ENCODE results near the gene ATP11A. TPM values are rescaled to one million over a fixed set of nuclear protein-coding genes. Genes with fewer than 3 reads are reported as not detected.

Gene ATP11A
- total RNA-seq, 1 experiment from 2014 or later: 8.7 TPM

DNA sequence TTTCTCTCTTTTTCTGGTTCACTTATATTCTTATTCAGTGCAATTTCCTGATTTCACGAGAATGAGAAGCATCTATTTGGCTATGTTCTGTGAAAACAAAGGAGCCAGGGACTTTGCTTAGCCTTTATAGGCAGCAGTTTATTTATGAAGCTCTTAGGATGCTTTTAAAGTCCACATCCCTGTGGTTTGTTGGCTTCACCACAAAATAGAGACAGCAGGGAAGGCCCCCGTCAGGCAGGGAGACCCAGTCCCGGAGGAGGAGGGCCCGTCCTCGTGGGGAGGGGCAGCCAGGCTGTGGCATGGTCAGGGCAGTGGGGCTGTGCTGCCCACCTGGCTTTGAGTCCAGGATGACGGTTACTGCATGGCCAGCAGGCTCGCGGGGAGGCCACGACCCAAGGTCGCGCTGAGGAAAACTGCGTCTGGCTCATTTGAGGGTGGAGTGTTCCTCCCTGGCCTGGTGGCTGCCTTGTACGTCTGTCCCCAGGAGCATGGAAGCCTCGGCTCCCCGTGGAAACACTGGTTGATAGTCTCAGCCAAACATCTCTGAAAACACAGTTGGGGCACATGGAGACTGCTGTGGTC, 92.7 kb downstream of the ATP11A start:
- Histone ChIP-seq H3F3A (ENCODE audit: low read length, unreplicated experiment) (no peaks in the 10 kb centered on the region), H3K27me3 (ENCODE audit: low read length) (no peaks in the 10 kb centered on the region), H3K79me2 (ENCODE audit: low read length) (no peaks in the 10 kb centered on the region), H3K9me2 (replicated peaks; ENCODE audit: low read length) (no peaks in the 10 kb centered on the region), H2AFZ (ENCODE audit: low read length) (no peak overlapping the region), H3K4me1 (ENCODE audit: insufficient read depth, low read length) (no peaks in the 10 kb centered on the region), H3K9me3 (ENCODE audit: low read length) (no peaks in the 10 kb centered on the region), H3K27ac (ENCODE audit: low read length) (no peak overlapping the region), H3K4me3 (ENCODE audit: low read length) (no peak overlapping the region), H3K4me2 (ENCODE audit: low read length) (no peak overlapping the region), H4K20me1 (ENCODE audit: low read length) (no peaks in the 10 kb centered on the region), H3K9ac (ENCODE audit: low read length) (no peak overlapping the region), H3K36me3 (ENCODE audit: low read depth, low read length) (no peaks in the 10 kb centered on the region)
- ATAC-seq (no peak), DNase-seq (no peak)
- BruUV-seq (replicated peaks): no TSS peak
- POLR2A ChIA-PET (ENCODE audit: unreplicated experiment): no interaction called here
- TF ChIP-seq, protein P1, sequence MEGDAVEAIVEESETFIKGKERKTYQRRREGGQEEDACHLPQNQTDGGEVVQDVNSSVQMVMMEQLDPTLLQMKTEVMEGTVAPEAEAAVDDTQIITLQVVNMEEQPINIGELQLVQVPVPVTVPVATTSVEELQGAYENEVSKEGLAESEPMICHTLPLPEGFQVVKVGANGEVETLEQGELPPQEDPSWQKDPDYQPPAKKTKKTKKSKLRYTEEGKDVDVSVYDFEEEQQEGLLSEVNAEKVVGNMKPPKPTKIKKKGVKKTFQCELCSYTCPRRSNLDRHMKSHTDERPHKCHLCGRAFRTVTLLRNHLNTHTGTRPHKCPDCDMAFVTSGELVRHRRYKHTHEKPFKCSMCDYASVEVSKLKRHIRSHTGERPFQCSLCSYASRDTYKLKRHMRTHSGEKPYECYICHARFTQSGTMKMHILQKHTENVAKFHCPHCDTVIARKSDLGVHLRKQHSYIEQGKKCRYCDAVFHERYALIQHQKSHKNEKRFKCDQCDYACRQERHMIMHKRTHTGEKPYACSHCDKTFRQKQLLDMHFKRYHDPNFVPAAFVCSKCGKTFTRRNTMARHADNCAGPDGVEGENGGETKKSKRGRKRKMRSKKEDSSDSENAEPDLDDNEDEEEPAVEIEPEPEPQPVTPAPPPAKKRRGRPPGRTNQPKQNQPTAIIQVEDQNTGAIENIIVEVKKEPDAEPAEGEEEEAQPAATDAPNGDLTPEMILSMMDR (conservative IDR thresholded peaks at IDR 0.05; ENCODE audit: low read depth, low read length): no peak
- TF ChIP-seq EZH2phosphoT487 (IDR thresholded peaks at IDR 0.05; ENCODE audit: borderline replicate concordance, low read length) (no peak), EZH2 (IDR thresholded peaks at IDR 0.05; ENCODE audit: low read length, unreplicated experiment) (no peak)
- intact Hi-C loops (cut with micrococcal nuclease): no loop called here
- CTCF ChIA-PET: no interaction called here

DNA sequence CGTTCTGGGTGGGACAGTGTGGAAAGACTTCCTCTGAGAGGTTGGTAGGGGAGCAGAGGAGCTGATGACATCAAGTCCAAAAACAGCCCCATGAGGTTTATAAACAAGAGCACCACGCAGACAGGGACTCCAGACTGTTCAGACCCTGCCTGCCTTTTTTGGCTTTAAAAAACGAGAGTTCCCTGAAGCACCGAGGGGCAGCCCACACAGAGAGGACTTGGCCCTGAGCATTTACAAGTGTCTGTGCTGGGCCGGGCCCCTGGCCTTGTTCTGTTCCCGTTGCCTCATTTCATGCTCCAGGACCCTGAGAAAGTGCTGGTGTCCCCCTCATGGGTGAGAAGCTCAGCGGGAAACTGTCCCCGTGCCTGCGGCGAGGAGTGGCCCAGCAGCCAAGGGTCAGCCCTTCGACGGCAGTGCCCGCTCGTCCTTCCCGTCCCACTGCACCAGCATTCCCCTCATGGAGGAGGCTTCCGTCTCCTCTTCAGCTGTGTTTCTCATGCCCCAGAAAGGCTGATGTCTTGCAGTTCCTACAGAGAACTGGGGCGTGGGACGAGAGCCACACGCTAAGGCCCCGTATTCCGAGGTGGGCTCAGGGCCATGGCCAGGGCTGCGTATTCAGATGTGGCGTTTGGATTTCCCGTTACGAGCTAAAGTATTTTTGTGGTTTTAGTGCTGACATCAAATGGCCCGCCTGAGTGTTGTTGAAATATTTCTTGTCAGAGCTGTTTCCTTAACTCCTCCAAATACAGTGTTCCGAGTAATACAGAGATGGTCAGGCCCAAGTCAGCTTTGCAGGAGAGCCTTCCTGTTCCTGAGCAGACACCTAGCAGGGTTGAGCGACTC, 93.5 kb downstream of the ATP11A start:
- Histone ChIP-seq H4K20me1 (ENCODE audit: low read length) (no peaks in the 10 kb centered on the region), H3K79me2 (ENCODE audit: low read length) (no peaks in the 10 kb centered on the region), H3K9ac (ENCODE audit: low read length) (no peak overlapping the region), H3K36me3 (ENCODE audit: low read depth, low read length) (no peaks in the 10 kb centered on the region), H3K4me2 (ENCODE audit: low read length) (no peak overlapping the region), H3K27me3 (ENCODE audit: low read length) (no peaks in the 10 kb centered on the region), H2AFZ (ENCODE audit: low read length) (no peak overlapping the region), H3K4me3 (ENCODE audit: low read length) (no peak overlapping the region), H3K4me1 (ENCODE audit: insufficient read depth, low read length) (no peaks in the 10 kb centered on the region), H3F3A (ENCODE audit: low read length, unreplicated experiment) (no peaks in the 10 kb centered on the region), H3K9me2 (replicated peaks; ENCODE audit: low read length) (no peaks in the 10 kb centered on the region), H3K27ac (ENCODE audit: low read length) (no peak overlapping the region), H3K9me3 (ENCODE audit: low read length) (no peaks in the 10 kb centered on the region)
- ChIA-PET POLR2A (ENCODE audit: unreplicated experiment) (no interaction called here), CTCF (no interaction called here)
- intact Hi-C loops (cut with micrococcal nuclease): no loop called here
- no peak for ATAC-seq
- TF ChIP-seq EZH2 (IDR thresholded peaks at IDR 0.05; ENCODE audit: low read length, unreplicated experiment): no peak
- TF ChIP-seq, protein P1 (conservative IDR thresholded peaks at IDR 0.05; ENCODE audit: low read depth, low read length): no peak
- TF ChIP-seq EZH2phosphoT487 (IDR thresholded peaks at IDR 0.05; ENCODE audit: borderline replicate concordance, low read length): no peak
- no TSS peak for BruUV-seq (replicated peaks)
- DNase-seq: no peak

DNA sequence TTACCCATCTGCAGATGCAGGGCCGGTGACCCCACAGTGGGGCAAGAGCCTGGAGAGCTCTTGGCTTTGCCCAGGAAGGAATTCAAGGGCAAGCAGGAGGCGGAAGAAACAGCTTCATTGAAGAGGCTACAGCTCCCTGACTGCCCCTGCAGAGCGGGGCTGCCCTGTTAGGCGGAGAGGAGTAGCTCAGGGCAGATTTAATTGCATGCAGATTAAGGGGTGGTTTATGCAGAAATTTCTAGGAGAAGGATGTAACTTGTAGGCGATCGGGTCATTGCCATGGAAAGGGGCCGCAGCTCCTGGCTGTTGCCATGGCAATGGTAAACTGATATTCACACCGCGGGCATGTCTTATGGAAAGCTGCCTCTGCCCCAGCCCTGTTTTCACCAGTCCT, 94.1 kb downstream of the ATP11A start:
- Histone ChIP-seq H3K9me2 (replicated peaks; ENCODE audit: low read length) (no peaks in the 10 kb centered on the region), H3K4me1 (ENCODE audit: insufficient read depth, low read length) (no peaks in the 10 kb centered on the region), H3K9me3 (ENCODE audit: low read length) (no peaks in the 10 kb centered on the region), H3K4me2 (ENCODE audit: low read length) (no peak overlapping the region), H3K9ac (ENCODE audit: low read length) (no peak overlapping the region), H3K79me2 (ENCODE audit: low read length) (no peaks in the 10 kb centered on the region), H3K36me3 (ENCODE audit: low read depth, low read length) (no peaks in the 10 kb centered on the region), H3K27me3 (ENCODE audit: low read length) (no peaks in the 10 kb centered on the region), H3F3A (ENCODE audit: low read length, unreplicated experiment) (no peaks in the 10 kb centered on the region), H2AFZ (ENCODE audit: low read length) (no peak overlapping the region), H4K20me1 (ENCODE audit: low read length) (no peaks in the 10 kb centered on the region), H3K27ac (ENCODE audit: low read length) (no peak overlapping the region), H3K4me3 (ENCODE audit: low read length) (no peak overlapping the region)
- DNase-seq (no peak), ATAC-seq (no peak)
- TF ChIP-seq, protein P1 (conservative IDR thresholded peaks at IDR 0.05; ENCODE audit: low read depth, low read length): no peak
- TF ChIP-seq EZH2phosphoT487 (IDR thresholded peaks at IDR 0.05; ENCODE audit: borderline replicate concordance, low read length) (no peak), EZH2 (IDR thresholded peaks at IDR 0.05; ENCODE audit: low read length, unreplicated experiment) (no peak)
- BruUV-seq (replicated peaks): no TSS peak
- ChIA-PET CTCF (no interaction called here), POLR2A (ENCODE audit: unreplicated experiment) (no interaction called here)
- intact Hi-C loops (cut with micrococcal nuclease): no loop called here
